WTC11 (cell line): ENCODE measurements around the gene FBP1.

Experiments used
- CREB1 ChIP-seq: sonication (generic); formaldehyde crosslinking; IDR thresholded peaks from 2 replicates; pipeline ENCODE4 v1.8.0; 2023; ENCODE audit warnings: mild to moderate bottlenecking, missing genetic modification reagents
- CTCF ChIP-seq: fragments of 200-600 bp; IDR thresholded peaks from 2 replicates; pipeline ENCODE4 v1.8.0; 2022; ENCODE audit warnings: antibody characterized with exemption
- FOXP1 ChIP-seq: sonication (generic); formaldehyde crosslinking; IDR thresholded peaks from 2 replicates; pipeline ENCODE4 v1.8.0; 2022; ENCODE audit warnings: missing genetic modification reagents, mild to moderate bottlenecking, moderate library complexity, borderline replicate concordance
- GRHL2 ChIP-seq: fragments of 250-450 bp; sonication (Bioruptor Pico); IDR thresholded peaks from 2 replicates; pipeline ENCODE4 v1.8.0; 2022; ENCODE audit warnings: mild to moderate bottlenecking, moderate library complexity; ENCODE audit not compliant: insufficient replicate concordance, severe bottlenecking
- NFYB ChIP-seq: sonication (generic); formaldehyde crosslinking; conservative IDR thresholded peaks from 2 replicates; pipeline ENCODE4 v1.8.0; 2022; ENCODE audit warnings: low read depth, missing genetic modification reagents
- SP1 ChIP-seq: sonication (generic); formaldehyde crosslinking; conservative IDR thresholded peaks from 2 replicates; pipeline ENCODE4 v1.8.1; 2022; ENCODE audit warnings: missing genetic modification reagents
- ZBTB21 ChIP-seq: sonication (generic); formaldehyde crosslinking; IDR thresholded peaks from 2 replicates; pipeline ENCODE4 v1.8.1; 2023; ENCODE audit warnings: mild to moderate bottlenecking, missing genetic modification reagents, borderline replicate concordance
- ZNF232 ChIP-seq: sonication (generic); formaldehyde crosslinking; IDR thresholded peaks from 2 replicates; pipeline ENCODE4 v1.8.0; 2022; ENCODE audit warnings: mild to moderate bottlenecking, missing genetic modification reagents
- TF ChIP-seq, protein P1 (sequence below): sonication (generic); formaldehyde crosslinking; IDR thresholded peaks from 2 replicates; pipeline ENCODE4 v1.8.1; 2023; ENCODE audit warnings: mild to moderate bottlenecking, missing genetic modification reagents
- TF ChIP-seq, protein P2 (sequence below): sonication (generic); formaldehyde crosslinking; IDR thresholded peaks from 2 replicates; pipeline ENCODE4 v1.8.1; 2023; ENCODE audit warnings: mild to moderate bottlenecking, moderate library complexity, missing genetic modification reagents
- TF ChIP-seq, protein P3 (sequence below): sonication (generic); formaldehyde crosslinking; IDR thresholded peaks from 2 replicates; pipeline ENCODE4 v1.8.1; 2023; ENCODE audit warnings: mild to moderate bottlenecking, missing genetic modification reagents, moderate library complexity
- TF ChIP-seq, protein P4 (sequence below): fragments of 250-450 bp; sonication (Bioruptor Pico); IDR thresholded peaks from 2 replicates; pipeline ENCODE4 v2.1.2; 2022; ENCODE audit warnings: mild to moderate bottlenecking, moderate library complexity
- TF ChIP-seq, protein P5 (sequence below): sonication (generic); formaldehyde crosslinking; IDR thresholded peaks from 2 replicates; pipeline ENCODE4 v1.8.1; 2022; ENCODE audit warnings: missing genetic modification reagents, borderline replicate concordance

- TF ChIP-seq GRHL2 (CRISPR knock-in tag) (no peak), CTCF (peak; percentile 64; the same call in 1 of the 2 replicates), SP1 (CRISPR knock-in tag) (no peak), CREB1 (CRISPR knock-in tag) (no peak), NFYB (no peak), FOXP1 (no peak), ZBTB21 (CRISPR knock-in tag) (0 out of 2 replicates have a peak, but pooled peaks have one; percentile 32), ZNF232 (CRISPR knock-in tag) (0 out of 2 replicates have a peak, but pooled peaks have one; percentile 67)
- TF ChIP-seq, protein P1, sequence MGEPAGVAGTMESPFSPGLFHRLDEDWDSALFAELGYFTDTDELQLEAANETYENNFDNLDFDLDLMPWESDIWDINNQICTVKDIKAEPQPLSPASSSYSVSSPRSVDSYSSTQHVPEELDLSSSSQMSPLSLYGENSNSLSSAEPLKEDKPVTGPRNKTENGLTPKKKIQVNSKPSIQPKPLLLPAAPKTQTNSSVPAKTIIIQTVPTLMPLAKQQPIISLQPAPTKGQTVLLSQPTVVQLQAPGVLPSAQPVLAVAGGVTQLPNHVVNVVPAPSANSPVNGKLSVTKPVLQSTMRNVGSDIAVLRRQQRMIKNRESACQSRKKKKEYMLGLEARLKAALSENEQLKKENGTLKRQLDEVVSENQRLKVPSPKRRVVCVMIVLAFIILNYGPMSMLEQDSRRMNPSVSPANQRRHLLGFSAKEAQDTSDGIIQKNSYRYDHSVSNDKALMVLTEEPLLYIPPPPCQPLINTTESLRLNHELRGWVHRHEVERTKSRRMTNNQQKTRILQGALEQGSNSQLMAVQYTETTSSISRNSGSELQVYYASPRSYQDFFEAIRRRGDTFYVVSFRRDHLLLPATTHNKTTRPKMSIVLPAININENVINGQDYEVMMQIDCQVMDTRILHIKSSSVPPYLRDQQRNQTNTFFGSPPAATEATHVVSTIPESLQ, result no peak
- TF ChIP-seq, protein P2, sequence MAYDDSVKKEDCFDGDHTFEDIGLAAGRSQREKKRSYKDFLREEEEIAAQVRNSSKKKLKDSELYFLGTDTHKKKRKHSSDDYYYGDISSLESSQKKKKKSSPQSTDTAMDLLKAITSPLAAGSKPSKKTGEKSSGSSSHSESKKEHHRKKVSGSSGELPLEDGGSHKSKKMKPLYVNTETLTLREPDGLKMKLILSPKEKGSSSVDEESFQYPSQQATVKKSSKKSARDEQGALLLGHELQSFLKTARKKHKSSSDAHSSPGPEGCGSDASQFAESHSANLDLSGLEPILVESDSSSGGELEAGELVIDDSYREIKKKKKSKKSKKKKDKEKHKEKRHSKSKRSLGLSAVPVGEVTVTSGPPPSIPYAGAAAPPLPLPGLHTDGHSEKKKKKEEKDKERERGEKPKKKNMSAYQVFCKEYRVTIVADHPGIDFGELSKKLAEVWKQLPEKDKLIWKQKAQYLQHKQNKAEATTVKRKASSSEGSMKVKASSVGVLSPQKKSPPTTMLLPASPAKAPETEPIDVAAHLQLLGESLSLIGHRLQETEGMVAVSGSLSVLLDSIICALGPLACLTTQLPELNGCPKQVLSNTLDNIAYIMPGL (CRISPR knock-in tag), result no peak
- TF ChIP-seq, protein P3, sequence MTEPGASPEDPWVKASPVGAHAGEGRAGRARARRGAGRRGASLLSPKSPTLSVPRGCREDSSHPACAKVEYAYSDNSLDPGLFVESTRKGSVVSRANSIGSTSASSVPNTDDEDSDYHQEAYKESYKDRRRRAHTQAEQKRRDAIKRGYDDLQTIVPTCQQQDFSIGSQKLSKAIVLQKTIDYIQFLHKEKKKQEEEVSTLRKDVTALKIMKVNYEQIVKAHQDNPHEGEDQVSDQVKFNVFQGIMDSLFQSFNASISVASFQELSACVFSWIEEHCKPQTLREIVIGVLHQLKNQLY (CRISPR knock-in tag), result no peak
- TF ChIP-seq, protein P4, sequence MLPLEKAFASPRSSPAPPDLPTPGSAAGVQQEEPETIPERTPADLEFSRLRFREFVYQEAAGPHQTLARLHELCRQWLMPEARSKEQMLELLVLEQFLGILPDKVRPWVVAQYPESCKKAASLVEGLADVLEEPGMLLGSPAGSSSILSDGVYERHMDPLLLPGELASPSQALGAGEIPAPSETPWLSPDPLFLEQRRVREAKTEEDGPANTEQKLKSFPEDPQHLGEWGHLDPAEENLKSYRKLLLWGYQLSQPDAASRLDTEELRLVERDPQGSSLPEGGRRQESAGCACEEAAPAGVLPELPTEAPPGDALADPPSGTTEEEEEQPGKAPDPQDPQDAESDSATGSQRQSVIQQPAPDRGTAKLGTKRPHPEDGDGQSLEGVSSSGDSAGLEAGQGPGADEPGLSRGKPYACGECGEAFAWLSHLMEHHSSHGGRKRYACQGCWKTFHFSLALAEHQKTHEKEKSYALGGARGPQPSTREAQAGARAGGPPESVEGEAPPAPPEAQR (CRISPR knock-in tag), result no peak
- TF ChIP-seq, protein P5, sequence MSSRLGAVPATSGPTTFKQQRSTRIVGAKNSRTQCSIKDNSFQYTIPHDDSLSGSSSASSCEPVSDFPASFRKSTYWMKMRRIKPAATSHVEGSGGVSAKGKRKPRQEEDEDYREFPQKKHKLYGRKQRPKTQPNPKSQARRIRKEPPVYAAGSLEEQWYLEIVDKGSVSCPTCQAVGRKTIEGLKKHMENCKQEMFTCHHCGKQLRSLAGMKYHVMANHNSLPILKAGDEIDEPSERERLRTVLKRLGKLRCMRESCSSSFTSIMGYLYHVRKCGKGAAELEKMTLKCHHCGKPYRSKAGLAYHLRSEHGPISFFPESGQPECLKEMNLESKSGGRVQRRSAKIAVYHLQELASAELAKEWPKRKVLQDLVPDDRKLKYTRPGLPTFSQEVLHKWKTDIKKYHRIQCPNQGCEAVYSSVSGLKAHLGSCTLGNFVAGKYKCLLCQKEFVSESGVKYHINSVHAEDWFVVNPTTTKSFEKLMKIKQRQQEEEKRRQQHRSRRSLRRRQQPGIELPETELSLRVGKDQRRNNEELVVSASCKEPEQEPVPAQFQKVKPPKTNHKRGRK (CRISPR knock-in tag), result no peak
Measured at GRCh38 chr9:94603259-94604160, 35.8 kb downstream of the FBP1 start.
